Neuronal stem cell (in vitro differentiated cells): ENCODE data around the gene C1orf198.

Source experiments
- DNase-seq: peaks from one replicate; pipeline ENCODE4 v3.0.0-alpha.2; 2013; ENCODE audit warnings: low spot score
- H2AFZ ChIP-seq: one replicate; pipeline ENCODE4 v1.6.1; 2013; ENCODE audit warnings: mild to moderate bottlenecking, low read length, inconsistent platforms
- H2AK5ac ChIP-seq: 2 replicates; pipeline ENCODE4 v1.6.1; 2013; ENCODE audit warnings: low read depth, mild to moderate bottlenecking, inconsistent platforms, low read length, moderate library complexity, mixed read lengths
- H2BK120ac ChIP-seq: 2 replicates; pipeline ENCODE4 v1.6.1; 2013; ENCODE audit warnings: low read depth, mild to moderate bottlenecking, inconsistent platforms, low read length, moderate library complexity, mixed read lengths
- H2BK12ac ChIP-seq: one replicate; pipeline ENCODE4 v1.6.1; 2013; ENCODE audit warnings: low read length, inconsistent platforms
- H2BK15ac ChIP-seq: 2 replicates; pipeline ENCODE4 v1.6.1; 2013; ENCODE audit warnings: mild to moderate bottlenecking, low read length, inconsistent platforms, mixed read lengths
- H2BK5ac ChIP-seq: one replicate; pipeline ENCODE4 v1.6.1; 2013; ENCODE audit warnings: inconsistent platforms, mild to moderate bottlenecking, low read length, moderate library complexity
- H3K14ac ChIP-seq: one replicate; pipeline ENCODE4 v1.6.1; 2013; ENCODE audit warnings: low read length, inconsistent platforms
- H3K18ac ChIP-seq: 2 replicates; pipeline ENCODE4 v1.6.1; 2013; ENCODE audit warnings: low read length, inconsistent platforms
- H3K23ac ChIP-seq: 2 replicates; pipeline ENCODE4 v1.6.1; 2013; ENCODE audit warnings: low read depth, mild to moderate bottlenecking, mixed read lengths, low read length, inconsistent platforms; ENCODE audit not compliant: poor library complexity
- H3K27ac ChIP-seq: replicated peaks from 3 replicates; pipeline ENCODE4 v1.5.1; 2013; ENCODE audit warnings: low read length, inconsistent platforms
- H3K27me3 ChIP-seq, 3 experiments: 2 replicates each; pipeline ENCODE4 v1.6.1; 2013; ENCODE audit warnings: low read length in 3 of 3, mild to moderate bottlenecking in 2 of 3, inconsistent platforms in 1 of 3, low read depth in 1 of 3, mixed read lengths in 1 of 3, moderate library complexity in 1 of 3; ENCODE audit not compliant: control insufficient read depth in 3 of 3, insufficient read depth in 3 of 3
- H3K36me3 ChIP-seq, 2 donors: replicated peaks in 1 of 2; 2 replicates each; pipeline ENCODE4 v1.6.1; 2013; ENCODE audit warnings: low read length in 2 of 2; ENCODE audit not compliant: control insufficient read depth in 2 of 2, insufficient read depth in 2 of 2
- H3K4ac ChIP-seq: 2 replicates; pipeline ENCODE4 v1.6.1; 2013; ENCODE audit warnings: inconsistent platforms, mild to moderate bottlenecking, low read length, moderate library complexity
- H3K4me1 ChIP-seq, 2 donors: 1 replicate in 1 of 2; 2 replicates in 1 of 2; pipeline ENCODE4 v1.6.1; 2013; ENCODE audit warnings: low read length in 2 of 2, low read depth in 1 of 2; ENCODE audit not compliant: control insufficient read depth in 2 of 2, insufficient read depth in 1 of 2
- H3K4me2 ChIP-seq: one replicate; pipeline ENCODE4 v1.6.1; 2013; ENCODE audit warnings: mild to moderate bottlenecking, low read length, inconsistent platforms; ENCODE audit not compliant: insufficient read depth, poor library complexity, severe bottlenecking
- H3K4me3 ChIP-seq, 2 donors: 2 replicates each; pipeline ENCODE4 v1.5.1; 2013; ENCODE audit warnings: low read length in 2 of 2, mild to moderate bottlenecking in 2 of 2, inconsistent platforms in 1 of 2, moderate library complexity in 1 of 2
- H3K79me1 ChIP-seq: one replicate; pipeline ENCODE4 v1.6.1; 2013; ENCODE audit warnings: low read depth, mild to moderate bottlenecking, inconsistent platforms, low read length, moderate library complexity
- H3K9ac ChIP-seq: one replicate; pipeline ENCODE4 v1.6.1; 2013; ENCODE audit warnings: mild to moderate bottlenecking, low read depth, low read length, inconsistent platforms; ENCODE audit not compliant: poor library complexity
- H3K9me3 ChIP-seq, 2 donors: replicated peaks in 1 of 2; 2 replicates each; pipeline versions ENCODE3 to v1.6.1; 2013; ENCODE audit warnings: low read length in 2 of 2, mild to moderate bottlenecking in 2 of 2, inconsistent platforms in 1 of 2, low read depth in 1 of 2, mixed read lengths in 1 of 2, moderate library complexity in 1 of 2; ENCODE audit not compliant: control insufficient read depth in 2 of 2, insufficient read depth in 1 of 2
- H4K8ac ChIP-seq: one replicate; pipeline ENCODE4 v1.6.1; 2013; ENCODE audit warnings: low read depth, mild to moderate bottlenecking, inconsistent platforms, low read length, moderate library complexity
- H4K91ac ChIP-seq: one replicate; pipeline ENCODE4 v1.6.1; 2013; ENCODE audit warnings: low read length, low read depth, mild to moderate bottlenecking, inconsistent platforms; ENCODE audit not compliant: poor library complexity
- WGBS, 2 donors: extraction: QIAGEN DNeasy Blood & Tissue Kit; methylation state at CpG; one replicate each; pipeline ENCODE4 v1.1.7; 2013; ENCODE audit warnings: missing lambda C conversion rate in 2 of 2, mixed read lengths in 1 of 2; ENCODE audit not compliant: insufficient read length in 2 of 2, insufficient replicate concordance in 1 of 2; ENCODE audit errors: extremely low coverage in 2 of 2; 5-methylcytosine and 5-hydroxymethylcytosine counted together

C1orf198 gene

GRCh38 chr1:230901671-230902070 lies 33.4 kb upstream of the C1orf198 start:
- H3K79me1 ChIP-seq: no peaks in the 10 kb centered on the region
- DNase-seq: no peak
- H3K4me1 ChIP-seq: peaks cover 4 to 12% of the 10 kb centered on the region in 2 donors
- H2AK5ac ChIP-seq: no peak overlapping the region
- H3K18ac ChIP-seq: no peak overlapping the region
- no peak overlapping the region for H3K4me2 ChIP-seq
- H2BK12ac ChIP-seq: no peak overlapping the region
- no peak overlapping the region for H3K23ac ChIP-seq
- H2BK120ac ChIP-seq: no peak overlapping the region
- no peak overlapping the region for H3K14ac ChIP-seq
- H3K4ac ChIP-seq: no peak overlapping the region
- H3K36me3 ChIP-seq: peaks cover 2 to 18% of the 10 kb centered on the region in 2 donors
- H4K91ac ChIP-seq: no peak overlapping the region
- no peak overlapping the region for H3K4me3 ChIP-seq
- H2AFZ ChIP-seq: no peak overlapping the region
- no peak overlapping the region for H2BK5ac ChIP-seq
- no peaks in the 10 kb centered on the region for H3K27me3 ChIP-seq
- no peaks in the 10 kb centered on the region for H3K9me3 ChIP-seq
- H3K9ac ChIP-seq: no peak overlapping the region
- H4K8ac ChIP-seq: no peak overlapping the region
- no peak overlapping the region for H2BK15ac ChIP-seq
- no CpG with 5 or more reads among the region's 6 CpGs for WGBS, 2 donors
- no peak overlapping the region for H3K27ac ChIP-seq

- H3K4ac ChIP-seq: no peak overlapping the region
- no peak overlapping the region for H3K4me2 ChIP-seq
- H4K8ac ChIP-seq: no peak overlapping the region
- no peak overlapping the region for H2BK15ac ChIP-seq
- no peak overlapping the region for H3K27ac ChIP-seq
- no peak overlapping the region for H3K4me3 ChIP-seq
- peaks cover 2 to 12% of the 10 kb centered on the region in 2 donors for H3K36me3 ChIP-seq
- H3K9me3 ChIP-seq: no peaks in the 10 kb centered on the region
- H3K79me1 ChIP-seq: no peaks in the 10 kb centered on the region
- no peak overlapping the region for H4K91ac ChIP-seq
- DNase-seq: no peak
- H2BK120ac ChIP-seq: no peak overlapping the region
- no peak overlapping the region for H3K9ac ChIP-seq
- no peak overlapping the region for H2AK5ac ChIP-seq
- no peak overlapping the region for H3K14ac ChIP-seq
- H3K18ac ChIP-seq: no peak overlapping the region
- no peak overlapping the region for H2BK5ac ChIP-seq
- H2AFZ ChIP-seq: no peak overlapping the region
- no peak overlapping the region for H3K23ac ChIP-seq
- no peaks in the 10 kb centered on the region for H3K27me3 ChIP-seq
- WGBS, 2 donors: no CpG with 5 or more reads among the region's 6 CpGs
- H3K4me1 ChIP-seq: peaks cover 4 to 9% of the 10 kb centered on the region in 2 donors
- H2BK12ac ChIP-seq: no peak overlapping the region
These were observed 32.7 kb upstream of the C1orf198 start for GRCh38 chr1:230900984-230901383.

- Histone ChIP-seq H3K4me1 (peaks cover 0 to 2% of the 10 kb centered on the region in 2 donors), H2BK12ac (no peak overlapping the region), H3K9me3 (no peaks in the 10 kb centered on the region), H2AFZ (no peak overlapping the region), H2BK120ac (no peak overlapping the region), H4K91ac (no peak overlapping the region), H4K8ac (no peak overlapping the region), H3K23ac (no peak overlapping the region), H3K27me3 (no peaks in the 10 kb centered on the region), H3K36me3 (peaks cover 0 to 2% of the 10 kb centered on the region in 2 donors), H3K18ac (no peak overlapping the region), H3K14ac (no peak overlapping the region), H2AK5ac (no peak overlapping the region), H2BK15ac (no peak overlapping the region), H3K9ac (no peak overlapping the region), H3K79me1 (no peaks in the 10 kb centered on the region), H2BK5ac (no peak overlapping the region), H3K4ac (no peak overlapping the region), H3K4me2 (no peak overlapping the region), H3K27ac (no peak overlapping the region), H3K4me3 (no peak overlapping the region)
- DNase-seq: no peak
- no CpG with 5 or more reads among the region's 5 CpGs for WGBS, 2 donors
These were observed 31.5 kb upstream of the C1orf198 start for GRCh38 chr1:230899841-230900251.

- Histone ChIP-seq H3K4me3 (peak overlapping the region in 1 of 2 donors; percentile 7), H3K27ac (no peak overlapping the region), H2AFZ (no peak overlapping the region), H3K23ac (no peak overlapping the region), H2BK120ac (no peak overlapping the region), H2BK12ac (no peak overlapping the region), H3K27me3 (no peaks in the 10 kb centered on the region), H3K18ac (no peak overlapping the region), H4K8ac (no peak overlapping the region), H3K4ac (no peak overlapping the region), H3K14ac (no peak overlapping the region), H3K9ac (no peak overlapping the region), H2AK5ac (no peak overlapping the region), H2BK5ac (no peak overlapping the region), H3K79me1 (no peaks in the 10 kb centered on the region), H3K36me3 (no peaks in the 10 kb centered on the region), H3K9me3 (no peaks in the 10 kb centered on the region), H2BK15ac (no peak overlapping the region), H4K91ac (no peak overlapping the region), H3K4me2 (no peak overlapping the region), H3K4me1 (peaks cover 0 to 4% of the 10 kb centered on the region in 2 donors)
- no CpG with 5 or more reads among the region's 8 CpGs for WGBS, 2 donors
- DNase-seq: no peak
These were observed 30.4 kb upstream of the C1orf198 start for GRCh38 chr1:230898748-230899147.
